AG04450 (cell line): ENCODE data around the gene OLFM3. TPM values are rescaled to one million over a fixed set of nuclear protein-coding genes. Genes with fewer than 3 reads are reported as not detected.

Experiments
- CTCF ChIA-PET: fragments of 300-600, 350-600 bp; formaldehyde crosslinking; extraction: SDS; loops from one replicate; lab custom pipeline; 2022; ENCODE audit warnings: antibody characterized with exemption, inconsistent platforms; lab: Charles Lee
- POLR2A ChIA-PET: fragments of 350-600 bp; formaldehyde crosslinking; extraction: SDS; loops from one replicate; lab custom pipeline; 2021; ENCODE audit warnings: antibody characterized with exemption, inconsistent platforms; lab: Yijun Ruan, JAX
- DNase-seq: peaks from one replicate; pipeline ENCODE4 v3.0.0-alpha.2; 2011; ENCODE audit warnings: low read depth, low spot score
- H3K27ac ChIP-seq: one replicate; pipeline ENCODE4 v1.5.1; 2012; ENCODE audit warnings: low read depth, low read length, control low read depth
- H3K27me3 ChIP-seq: one replicate; pipeline ENCODE4 v1.6.0; 2012; ENCODE audit warnings: low read length; ENCODE audit not compliant: control insufficient read depth, insufficient read depth
- H3K4me3 ChIP-seq: 2 replicates; pipeline ENCODE4 v1.5.1; 2011; ENCODE audit warnings: mild to moderate bottlenecking, low read depth, low read length, control low read depth
- H3K9me3 ChIP-seq: 2 replicates; pipeline ENCODE4 v1.5.1; 2012; ENCODE audit warnings: low read length; ENCODE audit not compliant: control insufficient read depth, insufficient read depth
- CTCF ChIP-seq: IDR thresholded peaks from 2 replicates; pipeline ENCODE4 v1.5.1; 2011; ENCODE audit warnings: low read depth, low read length, control low read depth, inconsistent platforms
- polyA plus RNA-seq: library from polyadenylated mRNA; depleted of rRNA; stranded (reverse); fragments of >200 nt; gene quantifications from 2 replicates; pipeline ENCODE4 v1.2.3, GENCODE V29; 2011
- small RNA-seq: library from RNA; depleted of rRNA; stranded (forward); fragments of <200 nt; gene quantifications from one replicate; pipeline ENCODE3, GENCODE V24; 2012; ENCODE audit warnings: low read depth; ENCODE audit not compliant: insufficient read length

OLFM3 gene
- polyA plus RNA-seq, 1 experiment = not detected

GRCh38 chr1:101756411-101756810 is 240.3 kb downstream of the OLFM3 start:
- no peak for TF ChIP-seq CTCF
- ChIA-PET CTCF (no interaction called here), POLR2A (no interaction called here)
- no peak overlapping the region for H3K27ac ChIP-seq
- DNase-seq = no peak
- H3K27me3 ChIP-seq = no peaks in the 10 kb centered on the region
- H3K4me3 ChIP-seq = no peak overlapping the region
- no peaks in the 10 kb centered on the region for H3K9me3 ChIP-seq

Small RNA genes lying within 50 kb of the gene (small RNA-seq; reads per million reads assigned to genes)
- not detected for gene RNU6-352P
